Esophagus squamous epithelium (tissue), 5 donors: Measurements from ENCODE around the gene RNF121. TPM values are rescaled to one million over a fixed set of nuclear protein-coding genes. Genes with fewer than 3 reads are reported as not detected.
"Not testable (repeated sequence)": the region's sequence is repeated elsewhere in the genome, so short reads cannot be mapped to it uniquely, and the experiment has no call there.

Experiments
- DNase-seq: peaks from one replicate; lab custom pipeline; 2025; lab: John Stamatoyannopoulos, UW
- H3K27ac ChIP-seq, 4 donors: fragments of 200-600 bp; sonication (generic); one replicate each; pipeline ENCODE4 v1.5.1; 2016 to 2019; ENCODE audit warnings: mild to moderate bottlenecking in 1 of 4
- H3K27me3 ChIP-seq, 4 donors: fragments of 200-600 bp; sonication (generic); 1 replicate in 3 of 4; 2 replicates in 1 of 4; pipeline versions ENCODE4 v1.5.1 to v1.6.0; 2017 to 2021; ENCODE audit warnings: antibody characterized with exemption in 1 of 4
- H3K36me3 ChIP-seq, 3 donors: fragments of 200-600 bp; sonication (generic); one replicate each; pipeline ENCODE4 v1.5.1; 2016 to 2019
- H3K4me1 ChIP-seq, 3 donors: fragments of 200-600 bp; sonication (generic); one replicate each; pipeline ENCODE4 v1.5.1; 2017 to 2019
- H3K4me3 ChIP-seq, 4 donors: fragments of 200-600 bp; sonication (generic); 1 replicate in 3 of 4; 2 replicates in 1 of 4; pipeline ENCODE4 v1.5.1; 2016 to 2019; ENCODE audit warnings: mild to moderate bottlenecking in 2 of 4, moderate library complexity in 1 of 4
- H3K9me3 ChIP-seq, 3 donors: fragments of 200-600 bp; sonication (generic); one replicate each; pipeline ENCODE4 v1.5.1; 2016 to 2019
- POLR2A ChIP-seq, 4 donors: fragments of 450-650 bp; IDR thresholded peaks; one replicate each; pipeline ENCODE4 v1.6.1; 2017; ENCODE audit warnings: antibody characterized with exemption in 4 of 4, mild to moderate bottlenecking in 4 of 4, moderate library complexity in 3 of 4
- WGBS, 2 donors: methylation state at CpG; one replicate each; pipeline ENCODE4 v1.1.5; 2018; 5-methylcytosine and 5-hydroxymethylcytosine counted together
- intact Hi-C: fragments of 100-400 bp; cut with DNase I; formaldehyde crosslinking; loops from one replicate; pipeline ENCODE4 v1.15.0; 2022
- total RNA-seq, 4 donors: library from RNA; depleted of rRNA; stranded (reverse); fragments of >200 nt; gene quantifications; one replicate each; pipeline ENCODE4 v1.1.0, GENCODE V29; 2016
- TF ChIP-seq, protein P1 (sequence below), 6 experiments: fragments of 450-650 bp in 4 of 6; fragments of 200-600 bp in 2 of 6; sonication (generic) in 2 of 6; IDR thresholded peaks; one replicate each; pipeline ENCODE4 v1.5.1; 2016 to 2019; ENCODE audit warnings: antibody characterized with exemption in 6 of 6, mild to moderate bottlenecking in 4 of 6, moderate library complexity in 4 of 6
- donor health status: DM: yes; HTN: yes; CAD: no.

Gene RNF121
- total RNA-seq, 4 donors from 2014 or later, result 10.9 to 17.6 (median 16.3) TPM

GRCh38 chr11:71911321-71911985 is 17.4 kb upstream of the RNF121 start:
- TF ChIP-seq, protein P1, sequence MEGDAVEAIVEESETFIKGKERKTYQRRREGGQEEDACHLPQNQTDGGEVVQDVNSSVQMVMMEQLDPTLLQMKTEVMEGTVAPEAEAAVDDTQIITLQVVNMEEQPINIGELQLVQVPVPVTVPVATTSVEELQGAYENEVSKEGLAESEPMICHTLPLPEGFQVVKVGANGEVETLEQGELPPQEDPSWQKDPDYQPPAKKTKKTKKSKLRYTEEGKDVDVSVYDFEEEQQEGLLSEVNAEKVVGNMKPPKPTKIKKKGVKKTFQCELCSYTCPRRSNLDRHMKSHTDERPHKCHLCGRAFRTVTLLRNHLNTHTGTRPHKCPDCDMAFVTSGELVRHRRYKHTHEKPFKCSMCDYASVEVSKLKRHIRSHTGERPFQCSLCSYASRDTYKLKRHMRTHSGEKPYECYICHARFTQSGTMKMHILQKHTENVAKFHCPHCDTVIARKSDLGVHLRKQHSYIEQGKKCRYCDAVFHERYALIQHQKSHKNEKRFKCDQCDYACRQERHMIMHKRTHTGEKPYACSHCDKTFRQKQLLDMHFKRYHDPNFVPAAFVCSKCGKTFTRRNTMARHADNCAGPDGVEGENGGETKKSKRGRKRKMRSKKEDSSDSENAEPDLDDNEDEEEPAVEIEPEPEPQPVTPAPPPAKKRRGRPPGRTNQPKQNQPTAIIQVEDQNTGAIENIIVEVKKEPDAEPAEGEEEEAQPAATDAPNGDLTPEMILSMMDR (IDR thresholded peaks at IDR 0.05), result peak in 1 of 6 experiments; percentile 36
- intact Hi-C loops, DNase-seq, H3K27ac ChIP-seq, H3K9me3 ChIP-seq, H3K4me3 ChIP-seq, H3K4me1 ChIP-seq, H3K27me3 ChIP-seq: not testable (repeated sequence)
- WGBS, 2 donors, result 68 to 81% methylated on average over 6 to 7 of the region's 10 CpGs
- H3K36me3 ChIP-seq, result peaks cover 0 to 68% (median 10%) of the 10 kb centered on the region in 3 donors

- H3K36me3 ChIP-seq, result peaks cover 0 to 71% (median 10%) of the 10 kb centered on the region in 3 donors
- H3K27me3 ChIP-seq, H3K27ac ChIP-seq, H3K4me1 ChIP-seq, H3K4me3 ChIP-seq, intact Hi-C loops, H3K9me3 ChIP-seq, DNase-seq: not testable (repeated sequence)
- 45 to 48% methylated on average over 6 to 10 of the region's 10 CpGs for WGBS, 2 donors
Observed at GRCh38 chr11:71911986-71912340, 16.9 kb upstream of the RNF121 start.

GRCh38 chr11:71913756-71914526 is 14.9 kb upstream of the RNF121 start:
- no peaks in the 10 kb centered on the region for H3K27me3 ChIP-seq
- no peak overlapping the region for H3K4me3 ChIP-seq
- no peak overlapping the region for H3K27ac ChIP-seq
- intact Hi-C loops, result no loop called here
- no peak for TF ChIP-seq POLR2A (IDR thresholded peaks at IDR 0.05)
- TF ChIP-seq, protein P1 (IDR thresholded peaks at IDR 0.05), result no peak
- 78 to 88% methylated on average over 5 of the region's 5 CpGs for WGBS, 2 donors
- peaks cover 0 to 81% (median 15%) of the 10 kb centered on the region in 3 donors for H3K36me3 ChIP-seq
- H3K4me1 ChIP-seq, result peaks cover 0 to 10% (median 0%) of the 10 kb centered on the region in 3 donors
- H3K9me3 ChIP-seq, result no peaks in the 10 kb centered on the region
- DNase-seq, result no peak

DNA sequence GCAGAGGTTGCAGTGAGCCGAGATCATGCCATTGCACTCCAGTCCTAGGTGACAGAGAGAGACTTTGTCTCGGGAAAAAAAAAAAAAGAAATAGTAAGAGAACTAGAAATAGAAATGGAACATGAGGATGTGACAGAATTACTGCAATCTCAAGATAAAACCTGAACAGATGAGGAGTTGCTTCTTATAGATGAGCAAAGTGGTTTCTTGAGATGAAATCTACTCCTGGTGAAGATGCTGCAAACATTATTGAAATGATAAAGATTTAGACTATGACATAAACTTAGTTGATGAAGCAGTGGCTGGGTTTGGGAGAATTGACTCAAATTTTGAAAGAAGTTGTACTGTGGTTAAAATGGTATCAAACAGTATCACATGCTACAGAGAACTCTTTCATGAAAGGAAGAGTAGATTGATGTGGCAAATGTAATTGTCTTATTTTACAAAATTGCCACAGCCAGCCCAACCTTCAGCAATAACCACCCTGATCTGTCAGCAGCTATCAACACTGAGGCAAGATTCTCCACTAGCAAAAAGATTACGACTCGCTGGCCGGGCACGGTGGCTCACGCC is 14.1 kb upstream of the RNF121 start:
- no peak for DNase-seq
- intact Hi-C loops, result no loop called here

DNA sequence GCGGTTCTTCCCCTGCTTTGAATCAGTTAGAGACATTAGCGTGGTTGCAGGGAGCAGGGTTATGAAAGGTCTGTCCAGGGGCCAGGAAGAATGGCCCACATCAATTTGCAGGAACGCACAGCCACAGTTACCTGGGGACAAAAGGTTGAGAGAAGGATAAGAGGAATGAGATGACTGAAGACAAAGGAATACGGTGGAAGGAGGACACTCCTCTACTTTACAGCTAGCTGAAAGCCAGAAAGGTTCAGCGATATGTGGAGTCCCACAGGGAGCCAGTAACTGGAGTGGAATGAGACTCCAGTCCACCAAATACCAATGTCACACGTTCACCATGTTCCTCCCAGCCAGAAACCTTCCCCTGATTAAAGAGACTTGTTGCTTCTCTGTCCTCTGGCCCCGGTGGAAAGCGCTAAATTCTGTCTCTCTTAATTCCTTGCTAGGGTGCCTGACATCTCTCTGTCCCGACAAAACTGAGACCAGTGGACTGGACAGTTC is 11.2 kb upstream of the RNF121 start:
- Histone ChIP-seq H3K4me1 (no peaks in the 10 kb centered on the region), H3K27me3 (no peaks in the 10 kb centered on the region), H3K27ac (no peak overlapping the region), H3K4me3 (no peak overlapping the region), H3K36me3 (peaks cover 0 to 72% (median 15%) of the 10 kb centered on the region in 3 donors), H3K9me3 (no peaks in the 10 kb centered on the region)
- WGBS, 2 donors, result 89 to 94% methylated on average over 8 to 9 of the region's 9 CpGs
- TF ChIP-seq, protein P1 (IDR thresholded peaks at IDR 0.05), result no peak
- TF ChIP-seq POLR2A (IDR thresholded peaks at IDR 0.05), result no peak
- intact Hi-C loops, result no loop called here
- DNase-seq, result no peak

More for the DNA sequence above, 14.1 kb upstream of the RNF121 start:
- TF ChIP-seq POLR2A (IDR thresholded peaks at IDR 0.05), result no peak
- TF ChIP-seq, protein P1 (IDR thresholded peaks at IDR 0.05), result no peak
- no peak overlapping the region for H3K27ac ChIP-seq
- H3K9me3 ChIP-seq, result no peaks in the 10 kb centered on the region
- WGBS, 2 donors, result 89 to 97% methylated on average over 6 to 7 of the region's 7 CpGs
- no peak overlapping the region for H3K4me3 ChIP-seq
- peaks cover 0 to 82% (median 15%) of the 10 kb centered on the region in 3 donors for H3K36me3 ChIP-seq
- H3K4me1 ChIP-seq, result peaks cover 0 to 10% (median 0%) of the 10 kb centered on the region in 3 donors
- no peaks in the 10 kb centered on the region for H3K27me3 ChIP-seq
